Tracheal epithelial cell (primary cell): ENCODE results near the gene F2RL2. TPM values are rescaled to one million over a fixed set of nuclear protein-coding genes. Genes with fewer than 3 reads are reported as not detected.

Experiments used
- total RNA-seq: library from RNA; depleted of rRNA; stranded (reverse); fragments of >200 nt; gene quantifications from 2 replicates; pipeline ENCODE4 v1.2.1, GENCODE V29; 2014

F2RL2 gene
- total RNA-seq = not detected in 2 replicates

GRCh38 chr5:76622973-76623596 is at the start of gene F2RL2:
F2RL2 (minus strand) TSS chr5:76623403; CDS start chr5:76623230, 173 bp downstream.

Other genes with a start within 250 kb of the F2RL2 start
- gene IQGAP2, start 220.1 kb downstream of the F2RL2 start, total RNA-seq = not detected in 2 replicates
- 19.8 and 25.6 TPM in 2 replicates for gene F2R, start 92.7 kb upstream of the F2RL2 start, total RNA-seq
- 32.2 and 94.9 TPM in 2 replicates for gene F2RL1, start 195.6 kb upstream of the F2RL2 start, total RNA-seq
- not detected in 2 replicates for gene S100Z, start 226.6 kb upstream of the F2RL2 start, total RNA-seq